ENCODE measurements around the gene DYNC2H1.
"Not testable (repeated sequence)": the region's sequence is repeated elsewhere in the genome, so short reads cannot be mapped to it uniquely, and the experiment has no call there.

DYNC2H1 gene

DNA sequence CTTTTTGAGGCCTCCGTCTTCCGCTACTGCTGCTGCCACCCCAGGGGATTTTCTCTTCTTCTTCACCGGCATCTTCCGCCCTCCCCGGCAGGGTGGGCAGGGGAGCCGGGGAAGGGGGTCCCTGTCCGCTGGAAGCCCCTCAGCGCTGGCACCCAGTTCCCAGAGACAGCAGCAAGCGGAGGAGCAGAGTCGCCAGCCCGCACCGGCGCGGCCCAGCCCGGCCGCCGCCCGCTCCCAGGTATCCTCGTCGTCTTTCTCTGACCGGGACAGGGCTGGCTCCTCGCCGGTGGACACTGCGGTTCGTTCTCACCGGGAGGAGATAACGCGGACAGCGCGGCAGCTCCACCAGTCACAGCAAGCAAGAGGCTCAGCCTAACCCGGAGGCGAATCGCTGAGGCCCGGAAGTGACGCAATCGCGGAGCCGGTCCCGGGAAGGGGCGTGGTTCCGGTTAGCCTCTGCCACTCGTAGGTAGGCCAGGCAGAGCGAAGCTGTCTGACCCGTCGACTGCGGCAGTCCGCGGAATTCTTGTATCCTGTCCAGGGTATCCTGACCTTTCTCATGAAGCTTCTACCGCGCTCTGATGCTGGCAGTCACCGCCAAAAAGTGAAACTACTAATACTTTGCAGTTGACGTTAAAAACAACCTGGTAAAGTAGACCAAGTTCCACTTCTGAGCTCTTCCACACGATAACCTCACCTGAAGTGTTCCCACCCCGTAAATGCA lies 17.3 kb upstream of the DYNC2H1 start, which contains the start of gene DCUN1D5:
Gene DCUN1D5 (minus strand): TSS at position 360 of the 724 bp plus-strand sequence. CDS start 288 bp downstream, at position 72.
- no peaks in the 10 kb centered on the region for H3K9me3 Mint-ChIP-seq
- H3K27me3 Mint-ChIP-seq = peaks cover 2% of the 10 kb centered on the region
- peak; percentile 97 for ATAC-seq

GRCh38 chr11:103097279-103097678 lies 11.9 kb upstream of the DYNC2H1 start:
- ATAC-seq = no peak
- Mint-ChIP-seq H3K27me3 (peaks cover 25% of the 10 kb centered on the region), H3K4me3 (no peak overlapping the region), H3K27ac (no peak overlapping the region), H3K9me3 (no peaks in the 10 kb centered on the region), H3K4me1 (peaks cover 7% of the 10 kb centered on the region)
- DNase-seq = no peak

More for the DNA sequence above, 17.3 kb upstream of the DYNC2H1 start, which contains the start of gene DCUN1D5:
- H3K27ac Mint-ChIP-seq = peak within 1 kb of the TSS; percentile 92 to 98
- DNase-seq = peak; percentile 90 to 94
- H3K4me3 Mint-ChIP-seq = peak within 1 kb of the TSS; percentile 92 to 94
- H3K4me1 Mint-ChIP-seq = peaks cover 27% of the 10 kb centered on the region

DNA sequence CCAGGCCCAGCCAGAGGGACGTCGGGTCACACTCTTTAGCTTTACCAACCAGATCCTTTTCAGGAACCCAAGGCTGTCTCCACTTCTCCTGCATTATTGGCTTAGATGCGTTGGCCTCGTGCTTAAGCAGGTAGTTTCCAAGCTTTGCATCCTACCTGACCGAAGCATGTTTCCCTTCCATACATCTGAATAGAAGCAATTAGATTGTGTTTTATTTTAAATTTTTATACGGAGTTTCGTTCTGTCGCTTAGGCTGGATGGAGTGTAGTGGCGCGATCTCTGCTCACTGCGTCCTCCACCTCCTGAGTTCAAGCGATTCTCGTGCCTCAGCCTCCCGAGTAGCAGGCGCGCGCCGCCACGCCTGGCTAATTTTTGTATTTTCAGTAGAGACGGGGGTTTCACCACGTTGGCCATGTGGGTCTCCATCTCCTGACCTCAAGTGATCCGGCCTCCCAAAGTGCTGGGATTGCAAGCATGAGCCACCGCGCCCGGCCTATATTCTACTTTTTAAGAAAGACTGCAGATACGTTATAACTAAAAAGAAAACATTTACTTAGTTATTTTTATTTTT lies 677 bp downstream of the DYNC2H1 start:
- H3K9me3 Mint-ChIP-seq = no peaks in the 10 kb centered on the region
- H3K4me3 Mint-ChIP-seq = peak overlapping the region; percentile 85 to 97
- H3K27ac Mint-ChIP-seq = peak overlapping the region; percentile 94 to 99
- peaks cover under 1% of the 10 kb centered on the region for H3K27me3 Mint-ChIP-seq
- peak; percentile 5 to 15 for DNase-seq
- H3K4me1 Mint-ChIP-seq = peaks cover 12% of the 10 kb centered on the region
- no peak for ATAC-seq

GRCh38 chr11:103110391-103110790 lies 1.2 kb downstream of the DYNC2H1 start:
- Mint-ChIP-seq H3K4me3 (peak overlapping the region in 1 of 2 donors; percentile 97), H3K4me1 (peaks cover 12% of the 10 kb centered on the region), H3K27ac (no peak overlapping the region), H3K27me3 (no peaks in the 10 kb centered on the region), H3K9me3 (no peaks in the 10 kb centered on the region)
- no peak for ATAC-seq
- no peak for DNase-seq

DNA sequence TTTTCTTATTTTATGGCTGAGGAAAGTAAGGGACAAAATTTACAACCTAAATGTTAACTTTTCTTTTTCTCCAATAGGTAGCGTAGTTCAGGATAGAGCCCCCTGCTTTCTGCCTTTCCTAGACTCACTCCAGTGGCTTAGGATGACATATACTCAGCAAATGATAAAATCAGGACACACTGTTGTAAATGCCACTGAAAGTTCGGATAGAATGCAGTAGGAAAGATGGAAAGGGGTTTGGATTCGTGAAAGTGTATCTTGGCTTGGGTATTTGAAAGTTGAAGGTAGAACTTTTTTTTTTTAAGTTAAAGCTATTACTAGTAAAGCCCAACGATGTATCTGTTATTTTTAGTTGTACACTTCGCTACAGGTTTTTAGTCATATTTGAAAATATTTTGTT lies 2.2 kb downstream of the DYNC2H1 start:
- Mint-ChIP-seq H3K27me3 (no peaks in the 10 kb centered on the region), H3K27ac (no peak overlapping the region), H3K4me3 (no peak overlapping the region), H3K9me3 (no peaks in the 10 kb centered on the region), H3K4me1 (peaks cover 12% of the 10 kb centered on the region)
- ATAC-seq (no peak), DNase-seq (no peak)

GRCh38 chr11:103112364-103112763 lies 3.1 kb downstream of the DYNC2H1 start:
- H3K27ac Mint-ChIP-seq = no peak overlapping the region
- H3K9me3 Mint-ChIP-seq = no peaks in the 10 kb centered on the region
- ATAC-seq = no peak
- H3K4me3 Mint-ChIP-seq = no peak overlapping the region
- DNase-seq = no peak
- H3K4me1 Mint-ChIP-seq = peaks cover 12% of the 10 kb centered on the region
- no peaks in the 10 kb centered on the region for H3K27me3 Mint-ChIP-seq

- Mint-ChIP-seq H3K9me3 (no peaks in the 10 kb centered on the region), H3K27me3 (no peaks in the 10 kb centered on the region), H3K4me1 (peaks cover 8% of the 10 kb centered on the region), H3K4me3 (no peak overlapping the region), H3K27ac (no peak overlapping the region)
- no peak for ATAC-seq
- DNase-seq = no peak
These were observed 5.6 kb downstream of the DYNC2H1 start for GRCh38 chr11:103114836-103115235.

DNA sequence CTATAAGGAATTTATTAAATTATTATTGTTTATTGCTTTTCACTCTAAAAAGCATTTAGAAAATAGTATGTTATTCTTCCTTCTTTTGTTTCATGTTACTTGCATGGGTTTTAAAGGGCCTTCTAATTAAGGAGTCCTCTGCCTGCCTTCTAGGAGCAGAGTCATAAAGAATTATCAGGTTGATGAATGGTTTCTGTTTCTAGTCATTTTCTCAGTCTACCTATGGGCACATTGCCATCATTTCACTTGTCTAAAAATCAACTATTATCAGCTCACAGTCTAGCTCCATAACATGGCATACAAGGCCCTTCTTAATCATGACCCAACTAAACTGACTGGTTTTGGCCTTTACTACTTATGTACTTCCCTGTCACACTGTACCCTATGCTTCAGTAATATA lies 16.2 kb downstream of the DYNC2H1 start:
- no peak for ATAC-seq
- Mint-ChIP-seq H3K4me1 (no peaks in the 10 kb centered on the region), H3K27me3 (no peaks in the 10 kb centered on the region), H3K4me3 (no peak overlapping the region), H3K27ac (no peak overlapping the region), H3K9me3 (no peaks in the 10 kb centered on the region)
- DNase-seq = no peak

GRCh38 chr11:103141986-103142385 lies 32.8 kb downstream of the DYNC2H1 start:
- not testable (repeated sequence) for H3K4me3 Mint-ChIP-seq, DNase-seq, H3K4me1 Mint-ChIP-seq, H3K27ac Mint-ChIP-seq, H3K27me3 Mint-ChIP-seq, ATAC-seq, H3K9me3 Mint-ChIP-seq

- Mint-ChIP-seq H3K27me3 (no peaks in the 10 kb centered on the region), H3K9me3 (no peaks in the 10 kb centered on the region), H3K4me3 (no peak overlapping the region), H3K27ac (no peak overlapping the region), H3K4me1 (no peaks in the 10 kb centered on the region)
- DNase-seq = no peak
- ATAC-seq = no peak
These were observed 38.4 kb downstream of the DYNC2H1 start for GRCh38 chr11:103147627-103148026.

GRCh38 chr11:103157542-103157941 lies 48.3 kb downstream of the DYNC2H1 start:
- Mint-ChIP-seq H3K27ac (no peak overlapping the region), H3K9me3 (no peaks in the 10 kb centered on the region), H3K27me3 (no peaks in the 10 kb centered on the region), H3K4me3 (no peak overlapping the region), H3K4me1 (no peaks in the 10 kb centered on the region)
- ATAC-seq = no peak
- DNase-seq = no peak

DNA sequence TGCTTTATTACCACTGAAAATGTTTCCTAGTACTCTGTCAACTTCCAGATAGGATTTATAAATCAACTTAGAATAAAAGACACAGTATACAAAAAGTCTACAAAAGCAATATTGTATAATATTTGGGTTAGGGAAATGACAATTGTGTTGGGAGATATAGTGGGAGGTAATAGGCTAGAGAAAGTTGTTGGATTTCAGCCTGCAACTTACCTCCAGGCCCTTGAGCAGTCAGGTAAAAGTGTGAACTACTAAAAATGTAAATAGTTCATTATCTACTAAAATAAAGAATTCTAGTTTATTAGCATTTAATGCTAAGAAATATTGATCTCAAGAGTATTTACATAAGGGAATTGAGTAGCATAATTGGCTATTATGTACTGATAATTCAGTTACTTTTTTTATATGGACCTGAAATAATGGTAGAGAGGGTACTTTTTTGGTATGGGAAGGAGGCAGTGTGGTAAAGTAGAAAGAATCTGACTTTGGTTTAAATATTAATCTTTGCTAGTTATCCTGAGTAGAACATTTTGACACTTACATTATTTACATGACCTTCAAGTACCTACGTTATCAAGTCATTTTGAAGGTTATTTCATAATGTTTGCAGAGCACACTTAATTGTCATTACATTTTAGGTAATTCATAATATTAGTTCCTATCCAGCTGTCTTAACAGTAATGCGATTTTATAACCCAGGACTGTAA lies 55.0 kb downstream of the DYNC2H1 start:
- Mint-ChIP-seq H3K27me3 (no peaks in the 10 kb centered on the region), H3K9me3 (no peaks in the 10 kb centered on the region), H3K4me1 (no peaks in the 10 kb centered on the region), H3K4me3 (no peak overlapping the region), H3K27ac (no peak overlapping the region)
- DNase-seq = no peak
- no peak for ATAC-seq

DNA sequence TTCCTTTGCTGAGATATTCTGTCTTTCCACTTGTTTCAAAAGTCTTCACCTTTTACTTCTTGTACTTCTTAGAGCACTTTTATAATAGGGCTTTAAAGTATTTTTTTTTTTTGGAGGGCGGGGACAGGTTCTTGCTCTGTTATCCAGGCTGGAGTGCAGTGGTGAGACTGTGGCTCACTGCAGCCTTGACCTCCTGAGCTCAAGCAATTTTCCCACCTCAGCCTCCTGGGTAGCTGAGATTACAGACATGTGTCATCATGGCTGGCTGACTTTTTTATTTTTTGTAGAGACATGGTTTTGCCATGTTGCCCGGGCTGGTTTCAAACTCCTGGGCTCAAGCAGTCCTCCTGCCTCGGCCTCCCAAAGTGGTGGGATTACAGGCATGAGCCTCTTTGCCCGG lies 57.9 kb downstream of the DYNC2H1 start:
- H3K9me3 Mint-ChIP-seq = no peaks in the 10 kb centered on the region
- no peaks in the 10 kb centered on the region for H3K27me3 Mint-ChIP-seq
- H3K27ac Mint-ChIP-seq = no peak overlapping the region
- no peak overlapping the region for H3K4me3 Mint-ChIP-seq
- no peaks in the 10 kb centered on the region for H3K4me1 Mint-ChIP-seq
- DNase-seq (no peak), ATAC-seq (no peak)

GRCh38 chr11:103170865-103171264 lies 61.6 kb downstream of the DYNC2H1 start:
- no peak for ATAC-seq

DNA sequence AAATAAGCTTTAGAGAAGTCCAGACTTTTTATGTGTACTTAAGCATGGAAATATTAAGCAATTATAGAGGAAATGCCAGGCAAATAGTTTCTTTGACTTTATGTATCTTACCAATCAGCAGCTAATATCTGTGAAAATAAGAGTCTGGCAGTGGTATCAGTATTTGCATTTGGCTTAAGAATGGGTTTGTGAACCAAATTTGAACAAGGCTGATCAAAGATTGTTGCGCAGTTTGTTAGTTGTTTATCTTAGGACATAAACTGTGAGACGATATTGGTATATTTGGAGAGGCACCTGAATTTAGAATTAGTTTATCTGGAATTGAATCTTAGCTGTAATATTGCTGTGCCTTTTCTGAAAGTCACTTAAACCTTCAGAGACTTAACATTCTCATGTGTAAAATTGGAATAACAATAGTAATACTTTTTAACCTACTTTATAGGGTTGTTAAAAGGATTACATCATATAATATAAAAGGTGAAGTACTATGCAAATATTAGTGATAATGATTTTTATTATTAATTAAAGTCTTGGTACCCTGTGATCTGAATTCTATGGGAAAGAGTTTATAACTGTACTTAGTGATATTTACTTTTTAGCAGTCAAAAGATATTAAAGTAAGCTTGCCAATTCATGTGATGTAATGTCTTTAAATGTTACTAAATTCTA lies 66.4 kb downstream of the DYNC2H1 start:
- Mint-ChIP-seq H3K27me3 (no peaks in the 10 kb centered on the region), H3K27ac (no peak overlapping the region), H3K4me1 (no peaks in the 10 kb centered on the region), H3K4me3 (no peak overlapping the region), H3K9me3 (no peaks in the 10 kb centered on the region)
- DNase-seq (no peak), ATAC-seq (no peak)

More at GRCh38 chr11:103170865-103171264, 61.6 kb downstream of the DYNC2H1 start:
- no peak overlapping the region for H3K4me3 Mint-ChIP-seq
- H3K27me3 Mint-ChIP-seq = no peaks in the 10 kb centered on the region
- H3K4me1 Mint-ChIP-seq = no peaks in the 10 kb centered on the region
- no peak for DNase-seq
- H3K9me3 Mint-ChIP-seq = no peaks in the 10 kb centered on the region
- peak overlapping the region in 1 of 2 donors; percentile 27 for H3K27ac Mint-ChIP-seq

All from stimulated activated naive CD8-positive, alpha-beta T cell treated with anti-CD3 and anti-CD28 coated beads, Interleukin-15, amount 100 ng/mL, for 72 hours (primary cell).